Ovary (tissue), 9 donors: Measurements from ENCODE around the gene ABCC3. TPM values are rescaled to one million over a fixed set of nuclear protein-coding genes. Genes with fewer than 3 reads are reported as not detected.

ENCODE experiments used
- DNase-seq, 5 donors: peaks; one replicate each; pipeline ENCODE4 v3.0.0-alpha.2; 2019 to 2020
- H3K27ac ChIP-seq, 2 donors: fragments of 200-600 bp; one replicate each; pipeline versions ENCODE4 v1.5.1 to v1.8.0; 2019 to 2022
- H3K27me3 ChIP-seq: fragments of 200-600 bp; one replicate; pipeline ENCODE4 v1.8.0; 2022
- H3K36me3 ChIP-seq: fragments of 200-600 bp; sonication (generic); one replicate; pipeline ENCODE4 v1.5.1; 2019
- H3K4me1 ChIP-seq: one replicate; pipeline ENCODE4 v1.8.1; 2013; ENCODE audit warnings: mild to moderate bottlenecking, moderate library complexity; ENCODE audit not compliant: insufficient read depth
- H3K4me3 ChIP-seq: fragments of 200-600 bp; sonication (generic); one replicate; pipeline ENCODE4 v1.5.1; 2017
- H3K9me3 ChIP-seq, 2 donors: fragments of 200-600 bp in 1 of 2; sonication (generic) in 1 of 2; one replicate each; pipeline versions ENCODE4 v1.5.1 to v1.8.1; 2013 to 2019; ENCODE audit warnings: mild to moderate bottlenecking in 1 of 2, moderate library complexity in 1 of 2
- EP300 ChIP-seq: sonication (generic); formaldehyde crosslinking; IDR thresholded peaks from one replicate; pipeline ENCODE4 v1.6.1; 2017; ENCODE audit warnings: antibody characterized with exemption
- POLR2A ChIP-seq: fragments of 450-650 bp; IDR thresholded peaks from one replicate; pipeline ENCODE4 v1.6.1; 2017; ENCODE audit warnings: antibody characterized with exemption, mild to moderate bottlenecking, moderate library complexity
- WGBS, 3 donors: extraction: QIAGEN DNeasy Blood & Tissue Kit in 1 of 3; methylation state at CpG; one replicate each; pipeline versions ENCODE4 v1.1.5 to v1.1.7; 2013 to 2017; 5-methylcytosine and 5-hydroxymethylcytosine counted together
- intact Hi-C, 4 donors: fragments of 100-400 bp; cut with DNase I; formaldehyde crosslinking; loops; one replicate each; pipeline versions ENCODE4 v1.11.0 to v1.15.1; 2022 to 2023
- polyA plus RNA-seq, 2 donors: library from polyadenylated mRNA; stranded (reverse); fragments of 200-250 nt in 1 of 2; fragments of 350-450 nt in 1 of 2; fragmentation: Illumina TruSeq in 1 of 2; extraction: RNeasy Lipid Tissue Mini Kit (QIAGEN cat#74804) in 1 of 2; gene quantifications; one replicate each; pipeline ENCODE4 v1.2.3, GENCODE V29; 2013 to 2014
- total RNA-seq, 7 donors: library from RNA; depleted of rRNA in 2 of 7; stranded (reverse); fragments of >200 nt in 2 of 7; fragmentation: NEBNext Ultra II Directional in 3 of 7; extraction: Animal tissue kit (Norgen Biotek cat#: 25700) in 3 of 7; gene quantifications; one replicate each; pipeline versions ENCODE4 v1.1.0 to v1.2.4, GENCODE V29; 2016 to 2023
- TF ChIP-seq, protein P1 (sequence below), 3 donors: fragments of 450-650 bp in 2 of 3; fragments of 200-600 bp in 1 of 3; IDR thresholded peaks; one replicate each; pipeline versions ENCODE4 v1.5.1 to v1.8.0; 2016 to 2022; ENCODE audit warnings: antibody characterized with exemption in 3 of 3, mild to moderate bottlenecking in 1 of 3
- donor health status: DM: no; HTN: no; CAD: no; lungs with moderate emphysema.
- donor health status: DM: no; HTN: no; CAD: no.
- donor health status: Bipolar disorder and iron deficiency.
- donor health status: DM: yes; HTN: yes; CAD: no.
- donor health status: DM: no; HTN: no; CAD: no.
- donor health status: DM: yes; HTN: yes; CAD: no.

The ABCC3 gene
- total and polyA plus RNA-seq, 9 donors, result 1.4 to 14.2 (median 5.2) TPM

- TF ChIP-seq EP300, result no peak
- TF ChIP-seq POLR2A, result no peak
- TF ChIP-seq, protein P1, sequence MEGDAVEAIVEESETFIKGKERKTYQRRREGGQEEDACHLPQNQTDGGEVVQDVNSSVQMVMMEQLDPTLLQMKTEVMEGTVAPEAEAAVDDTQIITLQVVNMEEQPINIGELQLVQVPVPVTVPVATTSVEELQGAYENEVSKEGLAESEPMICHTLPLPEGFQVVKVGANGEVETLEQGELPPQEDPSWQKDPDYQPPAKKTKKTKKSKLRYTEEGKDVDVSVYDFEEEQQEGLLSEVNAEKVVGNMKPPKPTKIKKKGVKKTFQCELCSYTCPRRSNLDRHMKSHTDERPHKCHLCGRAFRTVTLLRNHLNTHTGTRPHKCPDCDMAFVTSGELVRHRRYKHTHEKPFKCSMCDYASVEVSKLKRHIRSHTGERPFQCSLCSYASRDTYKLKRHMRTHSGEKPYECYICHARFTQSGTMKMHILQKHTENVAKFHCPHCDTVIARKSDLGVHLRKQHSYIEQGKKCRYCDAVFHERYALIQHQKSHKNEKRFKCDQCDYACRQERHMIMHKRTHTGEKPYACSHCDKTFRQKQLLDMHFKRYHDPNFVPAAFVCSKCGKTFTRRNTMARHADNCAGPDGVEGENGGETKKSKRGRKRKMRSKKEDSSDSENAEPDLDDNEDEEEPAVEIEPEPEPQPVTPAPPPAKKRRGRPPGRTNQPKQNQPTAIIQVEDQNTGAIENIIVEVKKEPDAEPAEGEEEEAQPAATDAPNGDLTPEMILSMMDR (IDR thresholded peaks at IDR 0.05), result no peak
- Histone ChIP-seq H3K9me3 (no peaks in the 10 kb centered on the region), H3K4me3 (no peak overlapping the region), H3K4me1 (peaks cover 7% of the 10 kb centered on the region), H3K36me3 (no peaks in the 10 kb centered on the region), H3K27me3 (no peaks in the 10 kb centered on the region), H3K27ac (no peak overlapping the region)
- no peak for DNase-seq
- intact Hi-C loops, result loop anchor here (5.0 to 10.0 kb wide), 3 partner anchors 145 to 212 kb away; partner anchors contain the start of gene SPATA20 (in 2 of the 4)
- WGBS, 3 donors, result 83 to 92% (median 87%) methylated on average over 3 of the region's 3 CpGs
Measured at GRCh38 chr17:50697062-50697461, 62.4 kb downstream of the ABCC3 start.

DNA sequence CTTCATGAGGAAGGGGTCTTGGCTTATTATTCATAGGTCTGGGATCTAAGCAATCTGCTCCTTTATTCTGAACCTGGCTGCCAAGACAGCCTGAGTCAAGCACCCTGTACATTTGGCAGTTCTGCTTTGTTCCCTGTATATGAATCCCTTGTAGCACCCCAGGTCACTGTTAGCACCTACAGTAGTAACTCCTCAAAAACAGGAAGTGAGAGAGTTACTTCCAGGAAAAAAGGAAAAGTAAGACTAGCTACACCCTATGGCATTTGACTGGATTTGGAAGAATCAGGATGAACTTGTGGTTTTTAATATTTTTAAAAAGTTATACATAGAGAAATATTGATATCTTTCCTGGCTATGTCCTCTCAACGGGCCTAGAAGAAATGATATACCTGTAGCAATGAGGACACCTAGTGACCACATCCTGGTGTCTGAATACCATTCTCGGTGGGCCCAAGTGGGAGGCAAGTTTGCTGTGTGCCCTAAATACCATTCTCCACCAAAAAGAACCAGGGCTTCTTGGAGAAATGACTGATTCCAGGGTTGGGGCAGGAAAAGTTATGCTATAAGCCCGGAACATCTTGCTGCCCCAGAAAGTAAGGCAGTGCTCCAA is 63.1 kb downstream of the ABCC3 start:
- TF ChIP-seq EP300 (no peak), POLR2A (no peak)
- TF ChIP-seq, protein P1 (IDR thresholded peaks at IDR 0.05), result no peak
- Histone ChIP-seq H3K27me3 (no peaks in the 10 kb centered on the region), H3K9me3 (no peaks in the 10 kb centered on the region), H3K36me3 (no peaks in the 10 kb centered on the region), H3K4me1 (peaks cover 4% of the 10 kb centered on the region), H3K27ac (no peak overlapping the region), H3K4me3 (no peak overlapping the region)
- no peak for DNase-seq
- intact Hi-C loops, result loop anchor here (5.0 to 10.0 kb wide), 3 partner anchors 145 to 213 kb away; partner anchors contain the start of gene SPATA20 (in 2 of the 4)
- WGBS, 3 donors, result 31 to 44% (median 41%) methylated on average over 3 of the region's 3 CpGs

DNA sequence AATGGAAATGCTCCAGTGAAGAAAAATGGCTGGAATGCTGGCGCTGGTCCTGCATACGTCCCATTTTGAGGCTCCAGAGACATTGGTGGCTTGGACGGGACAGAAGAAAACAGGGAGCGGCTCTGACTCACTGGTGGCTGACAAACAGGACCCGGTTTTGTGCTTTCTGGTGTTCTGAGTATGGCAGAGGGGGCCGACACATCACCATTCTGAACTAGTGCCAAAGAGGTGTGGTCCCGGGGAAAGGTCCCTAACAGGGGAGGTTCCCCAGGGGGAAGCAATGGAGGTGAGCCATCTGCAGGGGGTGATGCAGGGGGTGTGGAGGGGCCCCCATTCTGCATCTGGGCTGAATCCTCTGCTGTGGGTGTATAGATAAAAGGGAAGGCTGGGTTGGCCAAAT is 64.7 kb downstream of the ABCC3 start:
- Histone ChIP-seq H3K36me3 (no peaks in the 10 kb centered on the region), H3K27ac (no peak overlapping the region), H3K27me3 (no peaks in the 10 kb centered on the region), H3K4me1 (peaks cover 1% of the 10 kb centered on the region), H3K4me3 (no peak overlapping the region), H3K9me3 (no peaks in the 10 kb centered on the region)
- WGBS, 3 donors, result 84% methylated on average over 7 of the region's 7 CpGs
- intact Hi-C loops, result loop anchor here (5.0 to 10.0 kb wide), 3 partner anchors 147 to 215 kb away; partner anchors contain the start of gene SPATA20 (in 2 of the 4)
- no peak for TF ChIP-seq POLR2A
- TF ChIP-seq EP300, result no peak
- TF ChIP-seq, protein P1 (IDR thresholded peaks at IDR 0.05), result no peak
- DNase-seq, result no peak

- no peaks in the 10 kb centered on the region for H3K27me3 ChIP-seq
- intact Hi-C loops, result no loop called here
- H3K4me1 ChIP-seq, result peaks cover 4% of the 10 kb centered on the region
- TF ChIP-seq EP300, result no peak
- no peak for TF ChIP-seq POLR2A
- TF ChIP-seq, protein P1 (IDR thresholded peaks at IDR 0.05), result no peak
- DNase-seq, result no peak
- WGBS, 3 donors, result 89 to 94% (median 89%) methylated on average over 3 of the region's 3 CpGs
- no peaks in the 10 kb centered on the region for H3K36me3 ChIP-seq
- H3K4me3 ChIP-seq, result no peak overlapping the region
- no peak overlapping the region for H3K27ac ChIP-seq
- H3K9me3 ChIP-seq, result no peaks in the 10 kb centered on the region
Measured at GRCh38 chr17:50703162-50703561, 68.5 kb downstream of the ABCC3 start.
